ENCODE data around the gene PXT1.

DNA sequence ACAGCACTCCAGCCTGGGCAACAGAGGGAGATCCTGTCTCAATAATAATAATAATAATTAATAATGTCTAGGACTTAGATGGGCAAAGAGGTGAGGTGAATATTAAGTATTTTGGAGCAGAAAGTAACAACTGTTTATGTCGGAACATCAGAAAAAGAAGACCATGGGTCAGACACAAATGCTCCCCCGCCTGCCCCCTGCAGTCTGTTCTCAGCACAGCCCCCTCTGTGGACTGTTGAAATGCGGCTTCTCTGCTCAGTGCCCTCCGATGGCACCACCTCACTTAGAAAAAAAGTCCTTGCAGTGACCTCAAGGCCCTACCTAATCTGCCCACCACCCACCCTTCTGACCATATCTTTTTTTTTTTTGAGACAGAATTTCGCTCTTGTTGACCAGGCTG lies 50.0 kb downstream of the PXT1 start:
- TF ChIP-seq, protein P1, sequence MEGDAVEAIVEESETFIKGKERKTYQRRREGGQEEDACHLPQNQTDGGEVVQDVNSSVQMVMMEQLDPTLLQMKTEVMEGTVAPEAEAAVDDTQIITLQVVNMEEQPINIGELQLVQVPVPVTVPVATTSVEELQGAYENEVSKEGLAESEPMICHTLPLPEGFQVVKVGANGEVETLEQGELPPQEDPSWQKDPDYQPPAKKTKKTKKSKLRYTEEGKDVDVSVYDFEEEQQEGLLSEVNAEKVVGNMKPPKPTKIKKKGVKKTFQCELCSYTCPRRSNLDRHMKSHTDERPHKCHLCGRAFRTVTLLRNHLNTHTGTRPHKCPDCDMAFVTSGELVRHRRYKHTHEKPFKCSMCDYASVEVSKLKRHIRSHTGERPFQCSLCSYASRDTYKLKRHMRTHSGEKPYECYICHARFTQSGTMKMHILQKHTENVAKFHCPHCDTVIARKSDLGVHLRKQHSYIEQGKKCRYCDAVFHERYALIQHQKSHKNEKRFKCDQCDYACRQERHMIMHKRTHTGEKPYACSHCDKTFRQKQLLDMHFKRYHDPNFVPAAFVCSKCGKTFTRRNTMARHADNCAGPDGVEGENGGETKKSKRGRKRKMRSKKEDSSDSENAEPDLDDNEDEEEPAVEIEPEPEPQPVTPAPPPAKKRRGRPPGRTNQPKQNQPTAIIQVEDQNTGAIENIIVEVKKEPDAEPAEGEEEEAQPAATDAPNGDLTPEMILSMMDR (conservative IDR thresholded peaks at IDR 0.05 in 1 of 2, IDR thresholded peaks at IDR 0.05 in 1 of 2; ENCODE audit: low read depth in 1 of 2, low read length in 2 of 2), result no peak
- no peak for TF ChIP-seq EZH2 (IDR thresholded peaks at IDR 0.05; ENCODE audit: low read length, missing control alignments)

Measured in fibroblast of lung (primary cell).